KOPT-K1 (cell line): ENCODE measurements around the gene MEIS2.

Source experiments
- H3K27ac ChIP-seq: fragments of 200-600 bp; sonication (generic); 2 replicates; pipeline ENCODE4 v1.5.1; 2016; ENCODE audit warnings: antibody characterized with exemption, mild to moderate bottlenecking, low read depth, low read length; ENCODE audit not compliant: poor library complexity, severe bottlenecking
- H3K36me3 ChIP-seq: fragments of 200-600 bp; sonication (generic); 2 replicates; pipeline ENCODE4 v1.5.1; 2017; ENCODE audit warnings: antibody characterized with exemption, mild to moderate bottlenecking, low read length, moderate library complexity; ENCODE audit not compliant: insufficient read depth
- H3K9me3 ChIP-seq: fragments of 200-600 bp; sonication (generic); 2 replicates; pipeline ENCODE4 v1.5.1; 2017; ENCODE audit warnings: antibody characterized with exemption, low read length, mild to moderate bottlenecking; ENCODE audit not compliant: insufficient read depth, poor library complexity, severe bottlenecking

MEIS2 gene

DNA sequence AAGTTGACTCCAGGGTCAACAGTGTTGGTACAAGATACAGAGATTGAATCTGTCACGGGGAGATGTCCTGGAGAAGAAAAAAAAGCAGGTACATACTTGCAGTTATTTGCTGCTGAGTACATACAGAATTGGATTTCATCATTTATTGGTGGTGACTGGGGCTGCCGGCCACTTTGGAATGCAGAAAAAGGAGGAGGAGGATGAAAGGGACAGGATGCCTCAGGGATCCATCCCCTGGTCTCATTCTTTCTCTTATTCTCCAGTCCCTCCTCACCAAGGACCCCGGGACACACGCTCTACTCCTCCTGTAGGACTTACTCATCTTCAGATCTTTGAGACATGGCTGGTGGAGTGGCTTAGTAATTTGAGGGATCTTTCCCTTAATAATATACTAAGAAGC lies 30.0 kb upstream of the MEIS2 start:
- Histone ChIP-seq H3K36me3 (no peaks in the 10 kb centered on the region), H3K9me3 (no peaks in the 10 kb centered on the region), H3K27ac (no peak overlapping the region)

DNA sequence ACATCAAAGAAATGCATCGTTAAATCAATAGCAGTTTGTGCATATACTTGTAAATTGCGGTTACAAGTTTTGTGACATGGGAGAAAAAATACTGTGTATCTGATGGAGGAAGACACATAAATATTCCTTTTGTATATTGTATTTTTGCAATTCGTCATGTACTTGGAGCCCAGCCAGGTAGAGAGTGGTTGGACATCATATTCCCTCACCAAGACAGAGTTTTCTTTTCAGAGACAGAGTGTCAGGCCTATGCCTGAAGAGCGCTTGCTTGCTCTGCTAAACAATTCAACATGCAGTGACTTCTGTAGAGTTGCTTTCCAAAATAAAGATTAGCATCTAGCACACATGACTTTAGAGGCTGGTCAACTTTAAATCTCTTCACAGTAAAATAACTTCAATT lies 24.8 kb upstream of the MEIS2 start:
- Histone ChIP-seq H3K27ac (no peak overlapping the region), H3K36me3 (no peaks in the 10 kb centered on the region), H3K9me3 (no peaks in the 10 kb centered on the region)

DNA sequence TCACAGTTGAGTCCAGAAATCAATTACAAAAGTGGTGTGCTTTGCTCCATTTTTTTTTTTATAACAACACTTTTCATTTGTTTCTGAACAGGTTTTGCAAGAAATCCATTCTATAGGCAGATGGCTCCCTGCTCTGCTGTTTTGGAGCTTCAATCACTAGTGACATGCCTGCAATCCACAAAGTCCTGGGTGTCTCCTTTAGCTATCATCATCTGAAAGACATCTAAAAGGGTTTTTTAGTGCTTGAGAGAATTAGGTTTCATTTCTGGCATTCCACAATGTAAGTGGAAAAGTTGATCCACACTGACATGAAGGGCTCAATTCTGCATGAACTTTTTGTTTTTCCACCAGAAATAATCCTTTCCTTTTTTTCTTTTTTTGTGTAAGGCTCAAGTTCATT lies 24.0 kb upstream of the MEIS2 start:
- H3K36me3 ChIP-seq, result no peaks in the 10 kb centered on the region
- H3K9me3 ChIP-seq, result no peaks in the 10 kb centered on the region
- H3K27ac ChIP-seq, result no peak overlapping the region

DNA sequence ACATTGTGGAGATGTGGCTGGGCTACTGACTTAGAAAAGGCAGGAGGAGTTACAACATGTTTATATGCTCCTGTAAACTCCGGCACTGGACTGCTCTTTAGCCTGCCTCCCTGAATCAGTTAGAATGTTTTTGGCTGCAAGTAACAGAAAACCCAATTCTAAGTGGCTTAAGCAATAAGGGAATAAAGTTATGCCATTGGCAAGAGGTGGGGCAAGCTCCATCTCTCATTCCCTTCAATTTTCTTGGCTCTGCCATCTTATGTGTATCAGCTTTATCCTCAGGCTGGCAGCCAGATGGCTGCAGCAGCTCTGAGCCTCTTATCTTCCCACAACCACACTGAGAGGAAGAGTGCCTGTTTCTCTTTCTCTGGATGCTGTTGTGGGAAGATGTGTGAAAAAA lies 22.4 kb upstream of the MEIS2 start:
- Histone ChIP-seq H3K36me3 (no peaks in the 10 kb centered on the region), H3K27ac (no peak overlapping the region), H3K9me3 (no peaks in the 10 kb centered on the region)

DNA sequence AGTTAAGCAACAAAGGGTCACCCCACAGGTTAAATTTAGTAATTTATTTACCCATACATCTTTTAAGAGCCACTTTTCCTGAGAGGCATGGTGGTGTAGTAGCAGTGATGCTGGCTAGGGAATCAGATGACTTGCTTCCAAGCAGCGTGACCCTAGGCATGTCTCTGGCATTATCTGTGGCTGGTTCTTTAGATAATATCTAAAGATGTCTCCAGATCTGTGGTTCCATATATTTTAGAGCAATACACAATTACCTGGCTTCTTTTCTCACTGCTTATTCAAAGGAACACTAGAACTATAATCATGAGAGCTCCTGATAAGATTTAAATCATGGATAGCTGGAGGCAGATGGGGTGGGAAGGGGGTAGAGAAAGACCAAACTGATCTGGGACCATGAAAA lies 21.1 kb upstream of the MEIS2 start:
- H3K27ac ChIP-seq, result no peak overlapping the region
- H3K9me3 ChIP-seq, result no peaks in the 10 kb centered on the region
- no peaks in the 10 kb centered on the region for H3K36me3 ChIP-seq

DNA sequence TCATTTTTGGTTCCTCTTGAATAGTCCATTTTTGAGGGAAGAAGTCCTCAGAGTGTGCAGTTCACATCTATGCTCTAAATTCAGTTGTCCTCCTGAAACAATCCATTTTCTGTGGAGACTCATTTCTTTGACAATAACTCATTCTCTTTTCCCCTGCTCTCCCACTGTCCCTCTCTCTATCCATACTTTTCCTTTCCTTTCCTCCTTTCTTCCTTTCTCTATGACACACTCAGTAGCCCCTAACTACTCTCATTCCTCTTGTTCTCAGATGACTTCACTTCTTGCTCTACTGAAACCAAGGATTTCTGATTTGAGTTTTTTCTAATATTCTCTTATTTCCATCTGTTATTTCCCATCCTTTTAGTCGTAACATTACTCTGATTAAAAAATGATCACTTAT lies 16.7 kb upstream of the MEIS2 start:
- H3K9me3 ChIP-seq, result no peaks in the 10 kb centered on the region
- no peak overlapping the region for H3K27ac ChIP-seq
- no peaks in the 10 kb centered on the region for H3K36me3 ChIP-seq

DNA sequence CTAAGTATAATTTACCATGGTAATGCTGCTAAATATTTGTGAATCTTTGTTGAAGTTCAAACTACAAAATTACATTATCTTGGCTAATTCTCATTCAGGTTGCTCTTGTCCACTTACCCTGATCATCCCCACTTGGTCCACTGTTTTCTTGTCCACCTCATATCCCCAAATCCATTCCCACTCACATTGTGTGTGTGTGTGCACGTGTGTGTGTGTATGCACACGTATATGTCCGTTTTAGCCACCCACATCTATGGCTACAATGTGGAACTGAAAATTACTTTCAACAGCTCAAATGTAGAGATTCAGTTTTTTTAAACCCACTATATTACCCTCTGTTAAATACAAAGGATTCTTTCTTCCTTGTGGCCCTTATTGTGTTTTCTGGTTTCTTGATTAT lies 15.2 kb upstream of the MEIS2 start:
- Histone ChIP-seq H3K9me3 (no peaks in the 10 kb centered on the region), H3K27ac (no peak overlapping the region), H3K36me3 (no peaks in the 10 kb centered on the region)

DNA sequence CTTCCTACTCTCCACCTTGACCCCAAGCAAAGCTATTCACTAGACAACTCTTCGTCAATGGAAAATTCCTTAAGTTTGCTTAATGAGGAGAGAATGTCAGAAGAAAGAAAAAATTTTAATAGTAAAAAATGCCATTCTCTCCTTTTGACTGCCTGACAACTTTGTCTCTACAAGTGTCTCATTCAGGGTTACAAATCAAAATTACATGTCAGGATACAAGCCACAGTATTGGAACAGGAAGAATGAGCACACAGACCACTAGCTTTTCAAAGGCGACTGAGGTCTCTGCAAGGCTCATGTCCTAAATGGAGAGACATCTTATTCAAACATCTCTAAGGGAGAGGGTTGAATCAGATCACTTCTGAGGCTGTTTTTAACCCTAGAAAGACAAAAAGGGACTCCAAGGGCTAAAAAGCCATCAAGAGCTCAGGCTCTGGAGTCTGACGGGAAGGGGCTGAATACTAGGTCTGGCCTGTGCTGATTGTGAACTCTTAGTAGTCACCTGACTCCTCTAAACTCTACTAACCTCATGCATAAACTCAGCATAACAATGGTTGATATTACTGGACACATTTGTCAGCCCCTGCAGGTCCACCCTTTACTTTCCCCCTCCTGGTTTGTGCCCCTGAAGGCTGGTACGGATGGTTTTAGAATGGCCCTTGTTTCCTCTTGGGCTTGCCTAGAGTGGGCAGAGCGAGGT lies 12.8 kb upstream of the MEIS2 start:
- no peaks in the 10 kb centered on the region for H3K9me3 ChIP-seq
- H3K27ac ChIP-seq, result no peak overlapping the region
- H3K36me3 ChIP-seq, result no peaks in the 10 kb centered on the region

DNA sequence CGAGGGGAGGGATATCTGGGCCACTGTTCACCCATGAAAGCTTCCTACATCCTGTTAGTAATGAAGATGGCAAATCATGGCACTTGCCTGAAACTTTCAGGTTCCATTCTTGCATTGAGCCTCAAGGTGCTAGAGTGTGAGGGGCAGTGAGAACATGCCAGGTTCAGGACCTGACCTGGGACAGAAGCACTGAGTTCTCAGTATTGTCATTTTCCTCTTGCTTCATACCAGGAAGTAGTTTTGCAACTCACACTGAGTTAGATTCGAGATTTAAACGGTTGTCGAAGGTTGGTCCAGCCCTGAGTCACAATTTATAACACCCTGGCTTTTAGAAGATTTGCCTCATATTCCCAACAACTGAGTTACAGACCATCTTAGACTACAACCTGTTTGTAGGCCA lies 11.8 kb upstream of the MEIS2 start:
- Histone ChIP-seq H3K27ac (no peak overlapping the region), H3K9me3 (no peaks in the 10 kb centered on the region)

DNA sequence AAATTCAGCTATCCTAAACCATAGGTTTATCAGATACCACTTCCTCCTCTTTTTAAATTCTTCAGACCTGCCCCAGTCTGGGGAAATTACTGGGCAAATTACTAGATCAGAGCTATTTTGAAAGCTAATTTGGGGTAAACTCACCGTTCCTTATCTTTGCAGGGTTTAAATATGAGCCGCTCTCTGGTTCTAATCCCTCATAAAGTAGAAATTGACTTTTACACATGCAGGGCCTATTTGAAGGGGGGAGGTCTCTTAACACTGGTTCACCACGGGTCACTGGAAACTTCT lies 11.0 kb upstream of the MEIS2 start:
- Histone ChIP-seq H3K9me3 (no peaks in the 10 kb centered on the region), H3K27ac (no peak overlapping the region), H3K36me3 (no peaks in the 10 kb centered on the region)

More for the DNA sequence above, 11.8 kb upstream of the MEIS2 start:
- H3K36me3 ChIP-seq, result no peaks in the 10 kb centered on the region

DNA sequence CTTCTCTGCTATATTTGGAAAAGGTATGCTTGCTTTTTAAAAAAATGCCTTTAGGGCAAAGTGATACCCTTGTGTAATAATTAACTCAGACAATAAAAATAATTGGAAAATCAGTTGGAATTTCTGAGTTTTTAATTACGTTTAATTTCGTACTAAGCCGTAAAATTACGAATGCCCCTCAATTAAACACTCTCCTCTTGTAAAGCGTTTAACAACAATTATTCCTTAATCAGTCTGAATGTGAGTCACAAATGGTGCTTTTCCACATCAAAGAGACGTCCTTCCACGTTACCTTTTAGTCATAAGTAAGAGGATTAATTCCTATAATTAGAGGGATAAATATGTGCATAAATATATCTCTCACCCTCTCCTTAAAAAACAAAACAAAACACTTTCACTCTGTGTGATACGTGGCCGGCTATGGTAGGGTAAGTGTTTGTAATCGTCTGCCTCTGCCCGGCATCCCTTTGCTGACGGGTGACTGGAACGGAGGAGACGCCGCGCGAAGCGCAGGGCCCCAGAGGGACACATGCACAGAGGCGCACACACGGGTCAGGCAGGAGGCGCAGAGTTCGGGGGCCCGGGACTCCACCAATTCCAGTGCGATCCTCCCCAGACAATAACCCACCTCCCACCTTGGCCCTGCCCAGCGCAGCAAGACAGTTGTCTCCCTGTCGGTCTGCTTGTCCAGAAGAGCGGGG lies 9.7 kb upstream of the MEIS2 start:
- Histone ChIP-seq H3K9me3 (no peaks in the 10 kb centered on the region), H3K27ac (no peak overlapping the region), H3K36me3 (no peaks in the 10 kb centered on the region)

DNA sequence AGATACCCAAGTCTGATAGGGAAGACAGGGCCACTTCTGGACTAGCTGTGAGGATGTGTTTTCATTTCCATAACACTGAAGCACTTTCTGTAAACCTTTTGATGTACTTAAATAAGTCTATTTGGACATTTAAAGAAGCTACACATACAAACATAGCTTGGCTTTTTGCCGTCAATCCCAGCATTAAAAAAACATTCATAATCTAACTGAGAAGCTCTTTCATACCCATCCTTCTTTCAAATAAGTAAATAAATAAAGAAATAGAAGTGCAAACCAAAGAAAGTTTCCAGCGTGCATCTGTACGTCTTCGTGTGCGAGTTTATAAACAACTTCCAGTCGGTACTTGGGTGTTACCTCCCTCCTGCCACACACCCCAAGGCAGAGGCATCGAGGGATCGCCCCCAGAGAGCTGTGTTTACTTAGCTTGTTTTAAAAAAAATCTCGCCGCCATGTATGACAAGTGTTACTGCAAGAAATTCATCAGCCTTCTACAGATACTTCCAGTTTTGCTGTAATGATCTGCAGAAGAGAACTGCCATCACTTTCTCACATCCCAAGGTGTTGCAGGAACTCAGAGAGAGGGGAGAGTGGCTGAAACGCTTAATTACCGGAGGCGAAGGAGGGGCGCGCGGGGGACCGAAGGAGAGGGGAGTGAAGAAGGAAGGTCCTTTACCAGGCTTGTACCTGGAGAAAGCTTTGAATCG lies 9.0 kb upstream of the MEIS2 start:
- no peaks in the 10 kb centered on the region for H3K9me3 ChIP-seq
- no peak overlapping the region for H3K27ac ChIP-seq
- H3K36me3 ChIP-seq, result no peaks in the 10 kb centered on the region

DNA sequence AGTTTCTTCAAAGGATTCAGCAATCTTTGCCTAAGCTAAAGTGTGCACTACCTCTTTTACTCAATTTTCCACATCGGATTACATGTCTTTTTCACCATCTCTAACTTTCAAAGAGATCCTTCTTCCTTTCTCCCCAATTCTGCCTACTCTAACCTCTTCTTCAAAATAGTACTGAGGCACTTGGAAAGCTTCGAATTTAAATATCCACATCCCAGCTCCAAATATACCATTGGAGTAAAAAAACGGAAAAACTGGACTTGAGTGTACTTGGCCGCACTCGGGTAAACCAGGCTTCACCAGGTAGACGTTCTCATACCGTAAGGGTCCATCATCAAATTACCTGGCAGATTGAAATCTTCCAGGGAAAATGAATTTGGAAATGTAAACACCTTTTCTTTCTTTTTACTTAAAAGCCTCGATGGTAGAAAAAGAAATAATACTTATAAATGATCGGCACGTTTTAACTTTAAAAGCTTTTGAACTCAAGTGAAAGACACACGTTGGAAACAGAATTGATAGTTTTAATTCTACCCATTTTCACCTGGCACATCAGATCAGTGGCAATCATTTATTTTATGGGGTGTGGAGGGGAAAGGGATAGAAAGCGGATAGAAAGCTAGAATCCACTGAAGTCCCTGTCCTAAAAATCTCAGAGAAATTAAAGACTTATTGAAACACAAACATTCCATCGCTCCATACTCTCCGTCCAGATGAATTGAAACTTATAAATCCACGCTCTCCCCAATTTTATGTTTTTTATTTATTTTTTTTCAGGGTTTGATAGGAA lies 8.2 kb upstream of the MEIS2 start:
- no peaks in the 10 kb centered on the region for H3K36me3 ChIP-seq
- H3K9me3 ChIP-seq, result no peaks in the 10 kb centered on the region
- H3K27ac ChIP-seq, result no peak overlapping the region

DNA sequence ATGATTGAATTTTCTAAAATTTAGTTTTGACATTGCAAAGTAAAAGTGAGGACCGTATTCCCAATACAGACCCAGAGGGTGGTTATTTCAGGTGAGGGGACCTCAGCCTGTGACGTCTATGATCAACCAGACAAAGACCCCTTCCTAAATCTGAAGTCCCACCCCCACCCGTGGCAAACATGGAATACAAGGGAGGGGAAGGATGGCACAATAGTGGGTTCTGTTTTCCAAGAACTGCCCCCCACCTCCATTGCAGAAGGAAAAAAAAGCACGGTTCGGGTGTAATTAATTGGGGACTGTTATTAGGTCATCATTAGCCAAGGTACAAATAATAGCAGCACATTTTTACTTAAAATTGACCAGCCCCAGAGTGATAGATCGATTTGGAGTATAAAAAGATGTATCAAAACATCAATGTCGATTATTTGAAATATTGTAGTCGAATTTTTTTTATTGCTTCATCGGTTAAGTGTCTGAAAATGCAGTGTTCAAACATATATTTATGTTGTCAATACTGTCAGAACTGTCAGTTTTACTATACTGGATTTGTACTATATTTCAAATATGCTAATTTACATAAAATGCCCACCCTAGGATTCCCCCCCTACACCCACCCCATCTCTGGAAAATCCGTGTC lies 7.5 kb upstream of the MEIS2 start:
- no peaks in the 10 kb centered on the region for H3K36me3 ChIP-seq
- no peak overlapping the region for H3K27ac ChIP-seq
- no peaks in the 10 kb centered on the region for H3K9me3 ChIP-seq
